Measurements from ENCODE around the gene ANKRD18A. TPM values are rescaled to one million over a fixed set of nuclear protein-coding genes. Genes with fewer than 3 reads are reported as not detected.

The ANKRD18A gene
- total RNA-seq = 0.29 to 5.2 TPM (median 4.5 TPM) in 3 replicates
- long read RNA-seq, partial matches to known transcripts = 0 of 1 reads
- long read RNA-seq, other reads (novel, unspliced or antisense) = 1 of 1 reads

DNA sequence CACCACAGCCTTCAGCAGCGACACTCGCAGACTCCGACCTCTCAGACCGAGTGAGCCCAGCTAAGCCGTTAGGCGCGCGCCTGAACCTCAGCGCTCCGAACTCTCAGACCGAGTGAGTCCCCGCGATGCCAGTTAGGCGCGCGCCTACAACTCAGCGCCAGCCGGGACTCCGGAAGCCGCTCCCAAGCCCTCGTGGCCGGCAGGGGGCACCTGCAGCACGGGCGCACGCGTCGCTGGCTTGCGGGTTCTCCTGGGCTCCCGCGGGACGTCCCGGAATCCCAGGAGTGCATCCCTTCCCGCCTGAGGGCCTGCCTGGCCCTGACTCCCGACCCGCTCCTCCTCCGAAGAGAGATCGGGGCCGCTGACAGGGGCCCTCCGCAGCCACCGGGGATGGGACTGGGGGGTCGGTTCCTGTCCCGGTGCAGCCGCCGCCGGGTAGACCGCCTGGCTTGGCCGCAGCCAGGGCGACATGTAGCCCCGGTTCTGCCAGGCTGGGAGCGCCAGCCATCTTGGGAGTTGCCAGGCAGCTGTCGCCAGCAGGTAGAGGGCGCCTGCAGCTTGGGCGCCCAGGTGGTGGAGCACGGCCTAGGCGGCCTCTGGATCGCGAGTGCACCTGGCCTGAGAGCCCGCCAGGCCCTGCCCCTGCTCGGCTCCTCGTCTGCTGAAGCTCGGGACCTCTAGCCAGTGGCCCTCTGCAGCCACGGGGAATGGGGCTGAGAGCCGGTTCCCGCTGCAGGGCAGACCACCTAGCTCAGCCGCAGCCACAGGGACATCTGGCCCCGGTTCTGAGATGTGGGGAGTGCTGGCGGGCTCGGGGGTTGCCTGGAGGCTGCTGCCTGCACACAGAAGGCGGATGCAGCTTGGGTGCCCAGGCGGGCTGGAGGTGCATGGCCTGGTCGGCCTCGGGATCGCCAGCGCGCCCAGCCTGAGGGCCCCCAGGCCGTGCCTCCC is at the start of gene ANKRD18A:
Gene ANKRD18A, minus strand, starts transcription at position 114 of the 951 bp plus-strand sequence. CDS start 311 bp downstream, outside the sequence.
- peaks cover 9% of the 10 kb centered on the region for H3K36me3 Mint-ChIP-seq (ENCODE audit: low read depth)
- peak; percentile 93 for DNase-seq (ENCODE audit: low spot score)
- H3K27ac Mint-ChIP-seq (ENCODE audit: unreplicated experiment) = peak within 1 kb of the TSS; percentile 79
- peak within 1 kb of the TSS; percentile 92 for H3K4me3 Mint-ChIP-seq (ENCODE audit: unreplicated experiment)
- peaks cover 18% of the 10 kb centered on the region for H3K4me1 Mint-ChIP-seq (ENCODE audit: low read depth)
- H3K9me3 Mint-ChIP-seq (ENCODE audit: low read depth) = peaks cover 15% of the 10 kb centered on the region
- TF ChIP-seq, protein P1, sequence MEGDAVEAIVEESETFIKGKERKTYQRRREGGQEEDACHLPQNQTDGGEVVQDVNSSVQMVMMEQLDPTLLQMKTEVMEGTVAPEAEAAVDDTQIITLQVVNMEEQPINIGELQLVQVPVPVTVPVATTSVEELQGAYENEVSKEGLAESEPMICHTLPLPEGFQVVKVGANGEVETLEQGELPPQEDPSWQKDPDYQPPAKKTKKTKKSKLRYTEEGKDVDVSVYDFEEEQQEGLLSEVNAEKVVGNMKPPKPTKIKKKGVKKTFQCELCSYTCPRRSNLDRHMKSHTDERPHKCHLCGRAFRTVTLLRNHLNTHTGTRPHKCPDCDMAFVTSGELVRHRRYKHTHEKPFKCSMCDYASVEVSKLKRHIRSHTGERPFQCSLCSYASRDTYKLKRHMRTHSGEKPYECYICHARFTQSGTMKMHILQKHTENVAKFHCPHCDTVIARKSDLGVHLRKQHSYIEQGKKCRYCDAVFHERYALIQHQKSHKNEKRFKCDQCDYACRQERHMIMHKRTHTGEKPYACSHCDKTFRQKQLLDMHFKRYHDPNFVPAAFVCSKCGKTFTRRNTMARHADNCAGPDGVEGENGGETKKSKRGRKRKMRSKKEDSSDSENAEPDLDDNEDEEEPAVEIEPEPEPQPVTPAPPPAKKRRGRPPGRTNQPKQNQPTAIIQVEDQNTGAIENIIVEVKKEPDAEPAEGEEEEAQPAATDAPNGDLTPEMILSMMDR (IDR thresholded peaks at IDR 0.05) = peak; percentile 86
- H3K27me3 Mint-ChIP-seq (ENCODE audit: low read depth) = peaks cover 10% of the 10 kb centered on the region

DNA sequence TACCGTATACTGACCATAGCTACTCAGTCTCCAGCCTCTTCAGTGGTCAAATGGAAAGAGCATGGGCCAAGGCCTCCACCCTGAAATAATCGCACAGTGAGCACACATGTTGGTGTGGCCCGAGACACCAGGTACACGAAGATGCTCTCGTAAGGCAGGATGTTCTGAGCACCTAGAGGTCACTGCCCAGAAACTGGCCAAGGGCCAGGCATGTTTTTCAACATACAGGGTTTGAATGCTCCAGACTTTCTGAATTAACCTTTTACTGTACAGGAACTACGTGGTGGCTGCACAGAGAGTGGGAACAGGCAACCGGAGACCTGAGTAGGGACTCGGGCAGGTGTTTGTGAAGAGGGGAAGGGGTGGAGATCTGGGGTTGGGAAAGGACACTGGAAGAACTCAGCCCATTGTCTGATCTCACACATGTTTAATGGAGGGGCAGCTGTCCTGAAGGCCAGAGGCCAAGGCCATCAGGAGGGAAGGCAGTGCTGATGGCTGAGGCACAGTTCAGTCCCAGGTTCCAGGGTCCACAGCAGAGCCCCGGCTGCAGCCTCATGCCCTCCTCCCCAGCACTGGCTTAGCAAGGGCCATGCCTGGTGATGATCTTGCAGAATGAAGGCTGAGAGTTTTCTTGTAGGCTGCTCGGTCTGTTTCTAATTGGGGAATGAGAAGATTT is 48.5 kb upstream of the ANKRD18A start:
- Mint-ChIP-seq H3K27ac (ENCODE audit: unreplicated experiment) (no peak overlapping the region), H3K36me3 (ENCODE audit: low read depth) (no peaks in the 10 kb centered on the region), H3K9me3 (ENCODE audit: low read depth) (no peaks in the 10 kb centered on the region), H3K27me3 (ENCODE audit: low read depth) (no peaks in the 10 kb centered on the region), H3K4me1 (ENCODE audit: low read depth) (peaks cover 20% of the 10 kb centered on the region), H3K4me3 (ENCODE audit: unreplicated experiment) (no peak overlapping the region)
- TF ChIP-seq, protein P1 (IDR thresholded peaks at IDR 0.05) = no peak
- no peak for DNase-seq (ENCODE audit: low spot score)

DNA sequence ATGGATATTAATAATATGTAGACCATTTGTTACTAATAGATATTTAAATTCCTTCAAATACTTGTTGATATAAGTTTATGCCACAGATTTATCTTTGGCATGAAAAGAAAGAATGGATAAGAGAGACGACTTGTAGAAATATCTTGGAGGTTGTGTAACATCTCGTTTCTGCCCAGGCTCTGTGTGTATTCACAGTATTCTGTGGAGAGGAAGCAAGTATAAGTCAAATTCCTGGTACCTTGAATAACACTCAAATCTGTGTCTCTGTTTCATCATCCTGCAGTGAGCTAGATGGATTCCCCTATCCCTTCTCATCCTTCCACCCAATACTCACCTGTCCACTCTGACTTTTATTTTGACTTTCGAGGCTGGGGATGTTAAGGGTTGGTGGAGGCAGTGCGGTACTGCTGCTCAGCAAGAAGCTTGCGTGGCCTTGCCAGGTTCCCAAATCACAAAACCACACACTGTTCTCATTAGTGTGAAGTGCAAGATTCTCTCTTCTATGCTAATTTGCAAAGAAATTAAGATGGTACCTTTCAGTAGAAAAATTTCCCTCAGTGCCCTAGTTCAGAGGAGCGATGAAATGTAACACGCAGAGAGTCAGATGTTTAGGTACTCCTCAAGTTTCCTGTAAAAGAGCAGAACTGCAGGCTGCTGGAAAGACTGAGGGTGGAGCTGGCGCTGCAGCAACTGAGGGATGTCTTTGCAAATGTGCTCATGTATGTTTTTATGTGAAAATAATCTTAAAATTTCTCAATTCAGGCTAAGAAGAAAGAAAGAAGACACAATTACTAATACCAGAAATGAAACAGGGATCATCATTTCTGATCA is 42.6 kb upstream of the ANKRD18A start:
- Mint-ChIP-seq H3K4me3 (ENCODE audit: unreplicated experiment) (no peak overlapping the region), H3K36me3 (ENCODE audit: low read depth) (no peaks in the 10 kb centered on the region), H3K9me3 (ENCODE audit: low read depth) (no peaks in the 10 kb centered on the region), H3K27ac (ENCODE audit: unreplicated experiment) (no peak overlapping the region), H3K4me1 (ENCODE audit: low read depth) (peaks cover 9% of the 10 kb centered on the region), H3K27me3 (ENCODE audit: low read depth) (no peaks in the 10 kb centered on the region)
- no peak for DNase-seq (ENCODE audit: low spot score)
- TF ChIP-seq, protein P1 (IDR thresholded peaks at IDR 0.05) = peak; percentile 88

DNA sequence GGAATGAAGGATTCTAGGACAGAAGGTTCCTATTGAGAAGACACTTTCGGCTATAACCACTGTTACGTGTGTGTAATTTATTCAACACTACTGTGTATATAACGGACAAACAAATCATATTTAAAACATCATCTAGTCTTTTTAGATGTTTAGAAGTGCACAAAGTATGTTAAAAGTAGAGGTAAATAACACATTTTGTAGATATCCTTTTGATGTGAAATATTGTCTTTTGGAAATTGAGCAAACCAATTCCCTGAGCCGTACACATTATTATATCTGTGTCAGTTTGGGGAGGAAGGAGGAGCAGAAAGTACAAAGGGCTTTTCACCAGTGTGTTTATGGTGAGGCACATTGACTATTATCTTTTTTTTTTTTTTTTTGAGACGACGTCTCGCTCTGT is 39.1 kb upstream of the ANKRD18A start:
- H3K27ac Mint-ChIP-seq (ENCODE audit: unreplicated experiment) = no peak overlapping the region
- H3K4me1 Mint-ChIP-seq (ENCODE audit: low read depth) = peaks cover 9% of the 10 kb centered on the region
- H3K27me3 Mint-ChIP-seq (ENCODE audit: low read depth) = peaks cover 3% of the 10 kb centered on the region
- H3K4me3 Mint-ChIP-seq (ENCODE audit: unreplicated experiment) = no peak overlapping the region
- TF ChIP-seq, protein P1 (IDR thresholded peaks at IDR 0.05) = no peak
- DNase-seq (ENCODE audit: low spot score) = no peak
- no peaks in the 10 kb centered on the region for H3K36me3 Mint-ChIP-seq (ENCODE audit: low read depth)
- H3K9me3 Mint-ChIP-seq (ENCODE audit: low read depth) = no peaks in the 10 kb centered on the region
